Subcutaneous adipose tissue (tissue), 4 donors: ENCODE measurements around the gene CCR1. TPM values are rescaled to one million over a fixed set of nuclear protein-coding genes. Genes with fewer than 3 reads are reported as not detected.

ENCODE experiments used
- total RNA-seq, 4 donors: library from RNA; depleted of rRNA; stranded (reverse); fragments of >200 nt; gene quantifications; one replicate each; pipeline ENCODE4 v1.1.0, GENCODE V29; 2016
- TF ChIP-seq, protein P1 (sequence below): fragments of 450-650 bp; IDR thresholded peaks from one replicate; pipeline ENCODE4 v1.5.1; 2016; ENCODE audit warnings: low read depth, mild to moderate bottlenecking, control low read depth, antibody characterized with exemption, moderate library complexity

Gene CCR1
- total RNA-seq, 4 donors from 2014 or later: 8.7 to 81.9 (median 20.1) TPM

GRCh38 chr3:46238386-46238785 lies 30.3 kb upstream of the CCR1 start:
- TF ChIP-seq, protein P1, sequence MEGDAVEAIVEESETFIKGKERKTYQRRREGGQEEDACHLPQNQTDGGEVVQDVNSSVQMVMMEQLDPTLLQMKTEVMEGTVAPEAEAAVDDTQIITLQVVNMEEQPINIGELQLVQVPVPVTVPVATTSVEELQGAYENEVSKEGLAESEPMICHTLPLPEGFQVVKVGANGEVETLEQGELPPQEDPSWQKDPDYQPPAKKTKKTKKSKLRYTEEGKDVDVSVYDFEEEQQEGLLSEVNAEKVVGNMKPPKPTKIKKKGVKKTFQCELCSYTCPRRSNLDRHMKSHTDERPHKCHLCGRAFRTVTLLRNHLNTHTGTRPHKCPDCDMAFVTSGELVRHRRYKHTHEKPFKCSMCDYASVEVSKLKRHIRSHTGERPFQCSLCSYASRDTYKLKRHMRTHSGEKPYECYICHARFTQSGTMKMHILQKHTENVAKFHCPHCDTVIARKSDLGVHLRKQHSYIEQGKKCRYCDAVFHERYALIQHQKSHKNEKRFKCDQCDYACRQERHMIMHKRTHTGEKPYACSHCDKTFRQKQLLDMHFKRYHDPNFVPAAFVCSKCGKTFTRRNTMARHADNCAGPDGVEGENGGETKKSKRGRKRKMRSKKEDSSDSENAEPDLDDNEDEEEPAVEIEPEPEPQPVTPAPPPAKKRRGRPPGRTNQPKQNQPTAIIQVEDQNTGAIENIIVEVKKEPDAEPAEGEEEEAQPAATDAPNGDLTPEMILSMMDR: no peak

GRCh38 chr3:46236294-46237054 lies 28.4 kb upstream of the CCR1 start:
- TF ChIP-seq, protein P1: no peak

DNA sequence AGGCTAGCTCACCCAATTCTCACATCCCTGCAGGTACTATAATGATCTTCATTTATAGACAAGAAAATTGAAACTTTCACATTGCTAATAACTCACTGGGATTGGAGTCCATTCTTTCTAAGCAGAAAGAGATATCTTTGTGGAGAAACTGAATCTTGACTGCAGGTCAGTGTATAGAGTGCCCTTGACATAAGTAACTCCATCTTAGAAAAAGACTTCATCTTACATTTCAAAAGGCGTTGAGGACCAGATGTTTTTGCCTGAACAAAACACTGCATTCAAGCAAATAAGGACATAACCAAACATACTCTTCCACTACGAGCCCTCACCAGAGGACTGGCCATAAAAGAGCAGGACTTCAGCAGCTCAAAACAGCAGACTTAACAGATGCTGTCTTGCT lies 27.3 kb upstream of the CCR1 start:
- TF ChIP-seq, protein P1: no peak

- TF ChIP-seq, protein P1: no peak
Measured at GRCh38 chr3:46233194-46233593, 25.1 kb upstream of the CCR1 start.

DNA sequence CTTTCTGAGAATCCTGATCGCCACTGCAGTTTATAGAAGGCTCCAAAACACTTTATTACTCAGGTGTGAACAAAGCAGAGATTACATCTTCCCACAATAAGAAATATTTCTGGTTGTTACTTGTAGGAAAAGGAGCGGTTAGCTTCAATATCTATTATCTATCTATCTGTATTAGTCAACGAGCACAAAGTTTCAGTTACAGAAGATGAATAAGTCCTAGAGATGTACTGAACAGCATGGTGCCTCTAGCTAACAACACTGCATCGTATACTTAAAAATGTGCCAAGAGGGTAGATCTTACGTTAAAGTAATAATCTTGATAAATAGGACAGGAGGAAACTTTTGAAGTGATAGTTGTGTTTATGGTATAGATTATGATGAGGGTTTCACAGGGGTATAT lies 23.2 kb upstream of the CCR1 start:
- TF ChIP-seq, protein P1: no peak

DNA sequence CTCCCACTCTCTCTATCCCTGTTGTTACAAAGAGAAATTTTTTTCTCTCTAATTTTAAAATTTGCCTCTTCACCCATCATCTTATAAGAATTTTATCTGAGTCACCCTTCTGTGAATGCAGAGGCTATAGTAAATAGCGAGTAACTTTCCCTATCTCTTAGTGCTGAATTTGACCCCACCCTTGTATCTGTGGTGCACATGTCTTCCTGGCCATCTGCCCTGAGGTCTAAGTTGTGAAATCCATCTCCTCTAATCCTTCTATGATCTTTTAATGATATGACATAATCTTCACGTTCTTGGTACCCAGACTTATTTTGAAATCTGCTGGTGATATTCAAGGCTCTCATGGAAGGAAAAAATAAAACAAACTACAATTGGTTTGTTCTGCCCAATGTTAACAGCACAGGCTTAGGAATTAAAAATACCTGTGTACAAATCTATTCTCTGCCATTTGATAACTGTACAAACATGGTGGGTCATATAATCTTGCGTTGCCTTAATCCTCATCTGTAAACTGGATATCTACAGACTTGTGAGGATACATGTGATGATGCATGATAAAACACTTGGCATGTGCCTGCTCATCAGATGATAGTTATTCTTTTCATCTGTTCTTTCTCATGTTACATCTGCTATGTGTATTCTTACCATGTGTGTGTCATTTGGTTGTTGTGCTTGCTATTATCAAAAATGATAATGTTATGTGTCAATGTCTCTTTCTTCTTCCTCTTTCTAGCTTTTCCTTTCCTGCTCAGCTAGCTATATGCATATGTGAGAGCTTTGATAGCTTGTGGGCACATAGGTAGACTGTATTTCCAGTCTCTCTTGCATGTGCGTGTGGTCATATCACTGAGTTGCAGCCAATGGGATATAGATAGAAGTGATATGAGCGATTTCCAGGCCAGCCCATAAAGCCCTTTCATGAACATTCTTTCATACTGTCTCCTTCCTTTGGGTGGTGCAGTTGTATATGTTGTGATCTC lies 20.4 kb upstream of the CCR1 start:
- TF ChIP-seq, protein P1: no peak

- TF ChIP-seq, protein P1: no peak
Measured at GRCh38 chr3:46222435-46223161, 14.5 kb upstream of the CCR1 start.
